ENCODE results near the gene CCNQ.

The CCNQ gene

GRCh38 chrX:153568451-153569011 is 30.4 kb downstream of the CCNQ start:
- H3K4me3 ChIP-seq (ENCODE audit: low read depth, low read length) = no peak overlapping the region
- DNase-seq (ENCODE audit: low read depth) = peak; percentile 3
- peak; percentile 10 for TF ChIP-seq CTCF (IDR thresholded peaks at IDR 0.05; ENCODE audit: insufficient read depth, low read depth, low read length, missing control alignments)

- no peak overlapping the region for H3K4me3 ChIP-seq (ENCODE audit: low read depth, low read length)
- no peak for DNase-seq (ENCODE audit: low read depth)
- TF ChIP-seq CTCF (IDR thresholded peaks at IDR 0.05; ENCODE audit: insufficient read depth, low read depth, low read length, missing control alignments) = no peak
These were observed 32.9 kb downstream of the CCNQ start for GRCh38 chrX:153565996-153566580.

- no peak for TF ChIP-seq CTCF (IDR thresholded peaks at IDR 0.05; ENCODE audit: insufficient read depth, low read depth, low read length, missing control alignments)
- DNase-seq (ENCODE audit: low read depth) = no peak
- no peak overlapping the region for H3K4me3 ChIP-seq (ENCODE audit: low read depth, low read length)
These were observed 34.8 kb downstream of the CCNQ start for GRCh38 chrX:153564047-153564606.

- TF ChIP-seq CTCF (IDR thresholded peaks at IDR 0.05; ENCODE audit: insufficient read depth, low read depth, low read length, missing control alignments) = no peak
- no peak overlapping the region for H3K4me3 ChIP-seq (ENCODE audit: low read depth, low read length)
- DNase-seq (ENCODE audit: low read depth) = no peak
These were observed 36.4 kb downstream of the CCNQ start for GRCh38 chrX:153562546-153562945.

- TF ChIP-seq CTCF (IDR thresholded peaks at IDR 0.05; ENCODE audit: insufficient read depth, low read depth, low read length, missing control alignments) = no peak
These were observed 37.6 kb downstream of the CCNQ start for GRCh38 chrX:153561337-153561736.

GRCh38 chrX:153560466-153560865 is 38.5 kb downstream of the CCNQ start:
- no peak for TF ChIP-seq CTCF (IDR thresholded peaks at IDR 0.05; ENCODE audit: insufficient read depth, low read depth, low read length, missing control alignments)
- H3K4me3 ChIP-seq (ENCODE audit: low read depth, low read length) = no peak overlapping the region

More at GRCh38 chrX:153561337-153561736, 37.6 kb downstream of the CCNQ start:
- no peak for DNase-seq (ENCODE audit: low read depth)
- no peak overlapping the region for H3K4me3 ChIP-seq (ENCODE audit: low read depth, low read length)

More at GRCh38 chrX:153560466-153560865, 38.5 kb downstream of the CCNQ start:
- DNase-seq (ENCODE audit: low read depth) = no peak

Data from GM12865 (cell line).